Kidney capillary endothelial cell (primary cell): ENCODE results near the gene THEMIS.
"Not testable (repeated sequence)": the region's sequence is repeated elsewhere in the genome, so short reads cannot be mapped to it uniquely, and the experiment has no call there.

Source experiments
- DNase-seq: peaks from one replicate; pipeline ENCODE4 v3.0.0-alpha.2; 2018; ENCODE audit warnings: low spot score

Gene THEMIS

GRCh38 chr6:127912914-127913313, 12.1 kb upstream of the THEMIS start:
- DNase-seq = no peak

GRCh38 chr6:127907960-127908640, 7.2 kb upstream of the THEMIS start:
- no peak for DNase-seq

- no peak for DNase-seq
These were observed 3.3 kb upstream of the THEMIS start for GRCh38 chr6:127904160-127904559.

- DNase-seq = no peak
These were observed 2.1 kb upstream of the THEMIS start for GRCh38 chr6:127902933-127903332.

- no peak for DNase-seq
These were observed 3.4 kb downstream of the THEMIS start for GRCh38 chr6:127897484-127897883.

- DNase-seq = no peak
These were observed 6.8 kb downstream of the THEMIS start for GRCh38 chr6:127894051-127894450.

- no peak for DNase-seq
These were observed 7.3 kb downstream of the THEMIS start for GRCh38 chr6:127893541-127893940.

- no peak for DNase-seq
These were observed 9.0 kb downstream of the THEMIS start for GRCh38 chr6:127891731-127892326.

GRCh38 chr6:127886603-127887002, 14.3 kb downstream of the THEMIS start:
- DNase-seq = no peak

- no peak for DNase-seq
These were observed 16.7 kb downstream of the THEMIS start for GRCh38 chr6:127884134-127884533.

GRCh38 chr6:127881949-127882348, 18.9 kb downstream of the THEMIS start:
- not testable (repeated sequence) for DNase-seq

GRCh38 chr6:127880429-127880828, 20.4 kb downstream of the THEMIS start:
- DNase-seq = no peak

GRCh38 chr6:127879685-127880084, 21.2 kb downstream of the THEMIS start:
- no peak for DNase-seq

GRCh38 chr6:127878115-127878514, 22.7 kb downstream of the THEMIS start:
- DNase-seq = no peak

- no peak for DNase-seq
These were observed 23.6 kb downstream of the THEMIS start for GRCh38 chr6:127877231-127877630.

GRCh38 chr6:127869772-127870404, 31.0 kb downstream of the THEMIS start:
- no peak for DNase-seq

GRCh38 chr6:127869183-127869582, 31.7 kb downstream of the THEMIS start:
- DNase-seq = no peak

GRCh38 chr6:127868338-127868737, 32.5 kb downstream of the THEMIS start:
- no peak for DNase-seq

GRCh38 chr6:127866766-127867165, 34.1 kb downstream of the THEMIS start:
- no peak for DNase-seq

GRCh38 chr6:127865108-127865507, 35.8 kb downstream of the THEMIS start:
- no peak for DNase-seq

- no peak for DNase-seq
These were observed 36.2 kb downstream of the THEMIS start for GRCh38 chr6:127864701-127865100.

GRCh38 chr6:127860723-127861122, 40.1 kb downstream of the THEMIS start:
- no peak for DNase-seq

GRCh38 chr6:127859956-127860355, 40.9 kb downstream of the THEMIS start:
- DNase-seq = no peak
